HepG2 (cell line): ENCODE data around the gene ZNF556. TPM values are rescaled to one million over a fixed set of nuclear protein-coding genes. Genes with fewer than 3 reads are reported as not detected.

Experiments
- ATAC-seq: fragments of 200-7000 bp; cut with Tn5 transposase; 3 replicates; pipeline ENCODE4 v1.9.1; 2020; ENCODE audit warnings: mild to moderate bottlenecking, moderate library complexity
- BruUV-seq: library from RNA; stranded (reverse); fragments of 400-500 nt; replicated peaks from 2 replicates; lab custom pipeline; 2021; lab: Mats Ljungman, UMichigan
- CTCF ChIA-PET: fragments of 300-600 bp; formaldehyde crosslinking; extraction: SDS; loops from one replicate; lab custom pipeline; 2021; ENCODE audit warnings: low total read pairs, inconsistent platforms, low intra/inter-chr PET ratio; lab: Yijun Ruan, JAX
- POLR2A ChIA-PET: fragments of 350-600 bp; sonication (Branson Sonifier 250); formaldehyde crosslinking; loops from one replicate; lab custom pipeline; 2020; ENCODE audit warnings: antibody characterized with exemption, inconsistent platforms; lab: Yijun Ruan, JAX
- DNase-seq: peaks from one replicate; pipeline ENCODE4 v3.0.0-alpha.2; 2015; ENCODE audit warnings: low spot score
- FAIRE-seq: peaks from 3 replicates; lab custom pipeline; 2011; peaks lifted over from hg19 to GRCh38; lab: Jason Lieb, UNC
- H2AFZ ChIP-seq: one replicate; pipeline ENCODE4 v1.6.1; 2011; ENCODE audit warnings: low read length, inconsistent platforms
- H3K27ac ChIP-seq: fragments of 300-600 bp; 3 replicates; pipeline ENCODE4 v1.8.0; 2011; ENCODE audit warnings: mixed run types, mild to moderate bottlenecking, mixed read lengths, low read length, inconsistent platforms; ENCODE audit not compliant: insufficient read depth; ENCODE audit errors: extremely low read length
- H3K27me3 ChIP-seq, 2 experiments: fragments of 200-600 bp in 1 of 2; 2 replicates in 1 of 2; 3 replicates in 1 of 2; pipeline versions ENCODE4 v1.6.0 to v1.8.0; 2011; ENCODE audit warnings: low read length in 2 of 2, mild to moderate bottlenecking in 2 of 2, moderate library complexity in 2 of 2, inconsistent platforms in 1 of 2; ENCODE audit not compliant: insufficient read depth in 2 of 2, control insufficient read depth in 1 of 2
- H3K36me3 ChIP-seq, 2 experiments: fragments of 200-600 bp in 1 of 2; replicated peaks in 1 of 2; 2 replicates in 1 of 2; 3 replicates in 1 of 2; pipeline versions ENCODE4 v1.5.1 to v1.8.0; 2011; ENCODE audit warnings: low read length in 2 of 2, inconsistent platforms in 1 of 2; ENCODE audit not compliant: insufficient read depth in 2 of 2, control insufficient read depth in 1 of 2
- H3K4me1 ChIP-seq: 2 replicates; pipeline ENCODE4 v1.5.1; 2012; ENCODE audit warnings: low read length, inconsistent platforms; ENCODE audit not compliant: insufficient read depth
- H3K4me2 ChIP-seq: 2 replicates; pipeline ENCODE4 v1.6.0; 2011; ENCODE audit warnings: low read depth, low read length, inconsistent platforms
- H3K4me3 ChIP-seq, 3 experiments: fragments of 200-600 bp in 1 of 3; sonication (generic), shearing (Covaris generic) in 1 of 3; replicated peaks in 1 of 3; 2 replicates each; pipeline ENCODE4 v1.5.1; 2011 to 2016; ENCODE audit warnings: low read length in 3 of 3, inconsistent platforms in 2 of 3, low read depth in 2 of 3, mild to moderate bottlenecking in 2 of 3, control low read depth in 1 of 3, mixed read lengths in 1 of 3; ENCODE audit not compliant: insufficient read depth in 1 of 3
- H3K79me2 ChIP-seq: one replicate; pipeline ENCODE4 v1.6.1; 2011; ENCODE audit warnings: low read length, inconsistent platforms; ENCODE audit not compliant: insufficient read depth
- H3K9ac ChIP-seq: 2 replicates; pipeline ENCODE4 v1.6.0; 2011; ENCODE audit warnings: mild to moderate bottlenecking, low read depth, low read length, inconsistent platforms; ENCODE audit not compliant: insufficient read depth
- H3K9me3 ChIP-seq: 2 replicates; pipeline ENCODE4 v1.5.1; 2012; ENCODE audit warnings: mild to moderate bottlenecking, low read length
- H4K20me1 ChIP-seq: 2 replicates; pipeline ENCODE4 v1.6.0; 2011; ENCODE audit warnings: inconsistent platforms, mild to moderate bottlenecking, low read length, moderate library complexity; ENCODE audit not compliant: insufficient read depth
- DRAP1 ChIP-seq: IDR thresholded peaks from 2 replicates; pipeline ENCODE4 v1.6.1; 2016; ENCODE audit warnings: missing genetic modification reagents, missing compliant biosample characterization
- ELF3 ChIP-seq: IDR thresholded peaks from 2 replicates; pipeline ENCODE4 v1.6.1; 2016; ENCODE audit warnings: missing genetic modification reagents, missing compliant biosample characterization
- HDAC2 ChIP-seq: sonication (generic); formaldehyde crosslinking; IDR thresholded peaks from 2 replicates; pipeline ENCODE4 v1.4.0; 2020; ENCODE audit warnings: missing genetic modification reagents
- HES4 ChIP-seq: sonication (generic); formaldehyde crosslinking; IDR thresholded peaks from 2 replicates; pipeline ENCODE4 v1.9.0; 2021; ENCODE audit warnings: mild to moderate bottlenecking, missing genetic modification reagents, borderline replicate concordance
- IRX3 ChIP-seq: sonication (generic); formaldehyde crosslinking; IDR thresholded peaks from 2 replicates; pipeline ENCODE4 v1.8.1; 2023; ENCODE audit warnings: mild to moderate bottlenecking, low read depth, missing genetic modification reagents, borderline replicate concordance
- KAT7 ChIP-seq: IDR thresholded peaks from 2 replicates; pipeline ENCODE4 v1.6.1; 2018; ENCODE audit warnings: borderline replicate concordance, missing compliant biosample characterization
- KDM6A ChIP-seq: IDR thresholded peaks from 2 replicates; pipeline ENCODE4 v1.6.1; 2016; ENCODE audit warnings: low read depth
- KLF6 ChIP-seq: IDR thresholded peaks from 2 replicates; pipeline ENCODE4 v1.8.0; 2016; ENCODE audit warnings: missing biosample characterization, missing genetic modification reagents
- MAX ChIP-seq: IDR thresholded peaks from 2 replicates; pipeline ENCODE4 v1.6.1; 2012; ENCODE audit warnings: inconsistent platforms
- MTF2 ChIP-seq: sonication (generic); formaldehyde crosslinking; IDR thresholded peaks from 2 replicates; pipeline ENCODE4 v1.5.0; 2020; ENCODE audit warnings: missing genetic modification reagents, borderline replicate concordance
- NR0B2 ChIP-seq: sonication (generic); formaldehyde crosslinking; IDR thresholded peaks from 2 replicates; pipeline ENCODE4 v1.4.0; 2020; ENCODE audit warnings: mild to moderate bottlenecking, missing genetic modification reagents
- PAX8 ChIP-seq: sonication (generic); formaldehyde crosslinking; IDR thresholded peaks from 2 replicates; pipeline ENCODE4 v1.8.0; 2022; ENCODE audit warnings: mild to moderate bottlenecking, missing genetic modification reagents, borderline replicate concordance
- PCBP2 ChIP-seq: fragments of 200-400 bp; formaldehyde crosslinking; optimal IDR thresholded peaks from 2 replicates; pipeline ENCODE3; 2018; ENCODE audit warnings: low read length, low read depth; ENCODE audit not compliant: poor library complexity, severe bottlenecking
- SALL2 ChIP-seq: sonication (generic); formaldehyde crosslinking; IDR thresholded peaks from 2 replicates; pipeline ENCODE4 v1.8.1; 2023; ENCODE audit warnings: mild to moderate bottlenecking, missing genetic modification reagents, inconsistent platforms
- SKI ChIP-seq: fragments of 450-650 bp; IDR thresholded peaks from one replicate; pipeline ENCODE4 v1.6.1; 2018; ENCODE audit warnings: mild to moderate bottlenecking; ENCODE audit not compliant: partially characterized antibody
- SNRNP70 ChIP-seq: fragments of 200-400 bp; formaldehyde crosslinking; IDR thresholded peaks from 2 replicates; pipeline ENCODE4 v1.6.1; 2017; ENCODE audit warnings: mild to moderate bottlenecking, low read depth, low read length, moderate library complexity
- TFDP1 ChIP-seq: IDR thresholded peaks from 2 replicates; pipeline ENCODE4 v1.6.1; 2016; ENCODE audit warnings: missing compliant biosample characterization, missing genetic modification reagents, borderline replicate concordance
- ZNF160 ChIP-seq: sonication (generic); formaldehyde crosslinking; IDR thresholded peaks from 2 replicates; pipeline ENCODE4 v1.8.0; 2022; ENCODE audit warnings: mild to moderate bottlenecking, inconsistent platforms, missing genetic modification reagents
- ZNF484 ChIP-seq: sonication (generic); formaldehyde crosslinking; IDR thresholded peaks from 2 replicates; pipeline ENCODE4 v1.5.1; 2020; ENCODE audit warnings: mild to moderate bottlenecking, low read depth, missing genetic modification reagents, borderline replicate concordance
- ZNF691 ChIP-seq: sonication (generic); formaldehyde crosslinking; IDR thresholded peaks from 2 replicates; pipeline ENCODE4 v1.4.0; 2020; ENCODE audit warnings: missing genetic modification reagents, low read depth, mild to moderate bottlenecking, borderline replicate concordance
- ZNF841 ChIP-seq: sonication (generic); formaldehyde crosslinking; IDR thresholded peaks from 2 replicates; pipeline ENCODE4 v1.8.1; 2023; ENCODE audit warnings: missing genetic modification reagents, borderline replicate concordance
- WGBS: methylation state at CpG from one replicate; pipeline ENCODE4 v1.1.6; 2017; ENCODE audit warnings: low lambda C conversion rate; 5-methylcytosine and 5-hydroxymethylcytosine counted together
- in situ Hi-C: cut with HindIII; loops from 2 replicates; pipeline ENCODE4 v1.10.0; 2017; ENCODE audit warnings: low pct_unique_long_range_greater_than_20kb; ENCODE audit not compliant: extremely low pct_ligation_motif_present
- intact Hi-C: fragments of 100-400 bp; cut with micrococcal nuclease; formaldehyde crosslinking; loops from one replicate; pipeline ENCODE4 v1.10.0; 2022; ENCODE audit not compliant: unreplicated experiment
- polyA plus RNA-seq, 8 experiments: library from polyadenylated mRNA; depleted of rRNA in 3 of 8; stranded (reverse) in 7 of 8; unstranded in 1 of 8; fragments of >200 nt; fragmentation: Illumina TruSeq in 4 of 8; extraction: Trizol in 4 of 8; gene quantifications; 2 replicates each; pipeline versions ENCODE4 v1.2.1 to v1.2.3, GENCODE V29; 2011 to 2016; ENCODE audit warnings: low read depth in 4 of 8, missing spikeins in 1 of 8, mixed read lengths in 1 of 8; ENCODE audit not compliant: insufficient read depth in 1 of 8
- total RNA-seq, 5 experiments: library from RNA; depleted of rRNA; stranded (reverse); fragments of >200 nt; fragmentation: Illumina TruSeq; extraction: Trizol; gene quantifications; 2 replicates each; pipeline ENCODE4 v1.2.3, GENCODE V29; 2016; ENCODE audit warnings: low read depth in 1 of 5

The ZNF556 gene
- total and polyA plus RNA-seq, 2 of the 13 experiments (the other 11 are each of a cell fraction or from before 2014, with no cell fraction given), result 4.2 to 28.6 TPM

- Histone ChIP-seq H3K79me2 (no peaks in the 10 kb centered on the region), H3K9me3 (no peaks in the 10 kb centered on the region), H3K27me3 (no peaks in the 10 kb centered on the region), H3K4me1 (no peaks in the 10 kb centered on the region; the same call in 1 of the 2 replicates), H3K9ac (peak within 1 kb of the TSS; percentile 84), H4K20me1 (no peaks in the 10 kb centered on the region), H2AFZ (no peak within 1 kb of the TSS), H3K27ac (peak within 1 kb of the TSS; percentile 21), H3K4me3 (peak within 1 kb of the TSS; percentile 60 to 84 (median 81)), H3K36me3 (no peaks in the 10 kb centered on the region; a peak in 1 of 5 replicates), H3K4me2 (peak within 1 kb of the TSS; percentile 88)
- ChIA-PET CTCF (interaction anchor here (1.0 to 1.5 kb wide), 3 partner anchors 21 to 53 kb away, joined by 3 to 7 read pairs (median 4); no protein-coding TSS in a partner anchor), POLR2A (interaction anchor here (1.0 to 1.7 kb wide), 6 partner anchors 8 to 47 kb away, joined by 4 to 11 read pairs (median 6); partner anchors contain the start of genes THOP1, ZNF555 and ZNF556)
- in situ Hi-C loops (loop anchor here (10.0 kb wide), 1 partner anchor 55 kb away; no protein-coding TSS in a partner anchor), intact Hi-C loops (loop anchor here (2.0 kb wide), 2 partner anchors 21 to 47 kb away; partner anchors contain the start of genes ZNF555 and ZNF556)
- FAIRE-seq (no peak), DNase-seq (peak; percentile 91), ATAC-seq (peak; percentile 87)
- no TSS peak for BruUV-seq
- WGBS, result 0% methylated on average over 7 of the region's 64 CpGs
- TF ChIP-seq ELF3 (CRISPR knock-in tag) (peak; percentile 68), KDM6A (CRISPR knock-in tag) (no peak), HES4 (CRISPR knock-in tag) (no peak), MAX (peak; percentile 66), KAT7 (CRISPR knock-in tag) (peak; percentile 66; the same call in 1 of the 2 replicates), IRX3 (CRISPR knock-in tag) (no peak), PAX8 (CRISPR knock-in tag) (no peak), DRAP1 (CRISPR knock-in tag) (peak; percentile 49; the same call in 1 of the 2 replicates), HDAC2 (CRISPR knock-in tag) (peak; percentile 60; the same call in 1 of the 2 replicates), SNRNP70 (no peak), NR0B2 (CRISPR knock-in tag) (peak; percentile 46; the same call in 1 of the 2 replicates), ZNF484 (CRISPR knock-in tag) (no peak), ZNF691 (CRISPR knock-in tag) (peak; percentile 89; the same call in 1 of the 2 replicates), MTF2 (CRISPR knock-in tag) (no peak), ZNF160 (CRISPR knock-in tag) (peak; percentile 51; the same call in 1 of the 2 replicates), TFDP1 (CRISPR knock-in tag) (peak; percentile 48; the same call in 1 of the 2 replicates), SALL2 (CRISPR knock-in tag) (peak; percentile 84; the same call in 1 of the 2 replicates), ZNF841 (CRISPR knock-in tag) (no peak), PCBP2 (no peak), SKI (peak; percentile 73), KLF6 (peak; percentile 66; the same call in 1 of the 2 replicates)
These were observed 47.5 kb upstream of the ZNF556 start, which contains the start of gene ZNF554 for GRCh38 chr19:2819540-2820111. TSS of gene ZNF554 (plus strand) at chr19:2819868. CDS start at chr19:2820072, 204 bp downstream.
